Activated CD8-positive, alpha-beta memory T cell treated with anti-CD3 and anti-CD28 coated beads, Interleukin-2, amount 50 U/mL, for 1 hour (primary cell): ENCODE results near the gene ZNF14.
"Not testable (repeated sequence)": the region's sequence is repeated elsewhere in the genome, so short reads cannot be mapped to it uniquely, and the experiment has no call there.

Experiments used
- DNase-seq: peaks from one replicate; pipeline ENCODE4 v3.0.0-alpha.2; 2020; ENCODE audit errors: extremely low read depth

Gene ZNF14

DNA sequence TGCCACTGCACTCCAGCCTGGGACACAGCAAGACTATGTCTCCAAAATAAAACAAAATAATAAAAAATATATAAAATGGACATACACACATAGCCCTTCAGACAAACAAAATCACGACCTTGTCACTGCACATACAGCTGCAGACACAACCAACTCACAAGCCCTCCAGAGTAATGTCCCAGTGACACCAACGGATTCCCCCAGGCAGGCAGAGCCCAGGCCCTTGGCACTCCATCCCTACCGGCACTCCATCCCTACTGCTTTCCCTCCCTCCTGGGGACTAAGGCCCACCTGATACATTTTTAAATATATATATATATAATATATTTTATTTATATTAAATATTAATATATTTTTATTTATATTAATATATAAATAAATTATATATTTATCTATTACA is 45.8 kb downstream of the ZNF14 start:
- DNase-seq = no peak

GRCh38 chr19:19686580-19686979 is 46.3 kb downstream of the ZNF14 start:
- no peak for DNase-seq

DNA sequence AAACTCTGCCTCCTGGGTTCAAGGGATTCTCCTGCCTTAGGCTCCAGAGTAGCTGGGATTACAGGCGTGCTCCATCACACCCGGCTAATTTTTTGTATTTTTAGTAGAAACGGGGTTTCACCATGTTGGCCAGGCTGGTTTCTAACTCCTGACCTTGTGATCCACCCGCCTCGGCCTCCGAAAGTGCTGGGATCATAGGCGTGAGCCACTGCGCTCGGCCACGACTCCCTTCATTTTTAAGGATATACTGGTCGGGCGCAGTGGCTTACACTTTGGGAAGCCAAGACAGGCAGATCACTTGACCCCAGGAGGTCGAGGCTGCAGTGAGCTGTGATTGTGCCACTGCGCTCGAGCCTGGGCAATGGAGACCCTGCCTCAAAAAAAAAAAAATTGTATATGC is 46.8 kb downstream of the ZNF14 start:
- DNase-seq = not testable (repeated sequence)

DNA sequence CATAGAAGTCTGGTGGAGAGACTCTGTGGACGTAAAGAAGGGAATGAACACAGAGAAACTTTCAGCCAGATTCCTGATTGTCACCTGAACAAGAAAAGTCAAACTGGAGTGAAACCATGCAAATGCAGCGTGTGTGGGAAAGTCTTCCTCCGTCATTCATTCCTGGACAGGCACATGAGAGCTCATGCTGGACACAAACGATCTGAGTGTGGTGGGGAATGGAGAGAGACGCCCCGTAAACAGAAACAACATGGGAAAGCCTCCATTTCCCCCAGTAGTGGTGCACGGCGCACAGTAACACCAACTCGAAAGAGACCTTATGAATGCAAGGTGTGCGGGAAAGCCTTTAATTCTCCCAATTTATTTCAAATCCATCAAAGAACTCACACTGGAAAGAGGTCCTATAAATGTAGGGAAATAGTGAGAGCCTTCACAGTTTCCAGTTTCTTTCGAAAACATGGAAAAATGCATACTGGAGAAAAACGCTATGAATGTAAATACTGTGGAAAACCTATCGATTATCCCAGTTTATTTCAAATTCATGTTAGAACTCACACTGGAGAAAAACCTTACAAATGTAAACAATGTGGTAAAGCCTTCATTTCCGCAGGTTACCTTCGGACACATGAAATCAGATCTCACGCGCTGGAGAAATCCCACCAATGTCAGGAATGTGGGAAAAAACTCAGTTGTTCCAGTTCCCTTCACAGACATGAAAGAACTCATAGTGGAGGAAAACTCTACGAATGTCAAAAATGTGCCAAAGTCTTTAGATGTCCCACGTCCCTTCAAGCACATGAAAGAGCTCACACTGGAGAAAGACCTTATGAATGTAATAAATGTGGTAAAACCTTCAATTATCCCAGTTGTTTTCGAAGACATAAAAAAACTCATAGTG is 53.5 kb downstream of the ZNF14 start:
- no peak for DNase-seq

DNA sequence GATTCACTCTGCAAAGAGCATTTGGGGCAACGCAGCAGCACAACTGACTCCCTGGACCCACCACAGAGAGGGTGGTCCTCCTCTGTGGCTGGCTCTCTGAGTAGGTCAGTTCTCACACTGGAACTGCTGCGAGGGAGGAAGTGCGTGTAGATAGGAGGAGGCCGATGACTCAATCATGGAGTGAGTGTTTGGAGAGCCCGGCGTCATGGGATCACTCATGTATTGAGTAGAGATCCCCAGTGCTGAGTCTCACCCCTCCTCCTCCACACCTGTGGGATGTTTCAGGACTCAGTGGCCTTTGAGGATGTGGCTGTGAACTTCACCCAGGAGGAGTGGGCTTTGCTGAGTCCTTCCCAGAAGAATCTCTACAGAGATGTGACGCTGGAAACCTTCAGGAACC is 55.3 kb downstream of the ZNF14 start:
- no peak for DNase-seq

DNA sequence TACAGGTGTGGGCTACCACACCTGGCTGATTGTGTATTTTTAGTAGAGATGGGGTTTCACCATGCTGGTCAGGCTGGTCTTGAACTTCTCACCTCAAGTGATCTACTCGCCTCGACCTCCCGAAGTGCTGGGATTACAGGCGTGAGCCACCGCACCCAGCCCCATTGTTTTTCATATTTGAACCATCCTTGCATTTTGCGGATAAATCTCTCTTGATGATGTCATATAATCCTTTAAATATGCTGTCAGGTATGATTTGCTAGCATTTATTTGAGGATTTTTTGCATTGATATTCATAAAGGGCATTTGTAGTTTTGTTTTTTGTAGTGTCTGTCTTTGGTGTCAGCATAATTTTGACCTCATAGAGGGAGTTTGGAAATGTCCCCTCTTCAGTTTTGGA is 58.6 kb downstream of the ZNF14 start:
- no peak for DNase-seq

GRCh38 chr19:19672816-19673215 is 60.1 kb downstream of the ZNF14 start:
- no peak for DNase-seq

DNA sequence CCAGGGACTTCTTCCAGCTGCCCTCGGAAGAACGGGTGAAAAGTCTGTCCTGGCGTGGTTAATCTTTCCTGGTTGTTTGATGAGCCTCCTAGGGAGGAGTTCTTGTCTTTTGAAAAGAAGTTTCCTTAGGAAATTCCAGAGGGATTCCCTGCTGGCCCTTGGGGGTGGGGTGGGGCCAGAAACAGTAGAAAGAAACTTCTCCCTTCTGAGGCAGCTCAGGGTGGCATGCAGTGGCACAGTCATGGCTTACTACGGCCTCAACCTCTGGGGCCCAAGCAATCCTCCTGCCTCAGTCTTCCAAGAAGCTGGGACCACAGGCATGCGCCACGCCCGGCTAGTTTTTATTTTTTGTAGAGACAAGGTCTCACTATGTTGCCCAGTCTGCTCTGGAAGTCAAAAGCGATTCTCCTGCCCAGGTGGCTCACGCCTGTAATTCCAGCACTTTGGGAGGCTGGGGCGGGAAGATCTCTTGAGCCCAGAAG is 62.8 kb downstream of the ZNF14 start:
- no peak for DNase-seq

GRCh38 chr19:19668230-19669012 is 64.5 kb downstream of the ZNF14 start, which contains the start of gene ZNF101:
Gene ZNF101 (plus strand): TSS chr19:19668839. CDS start chr19:19668964, 125 bp downstream.
- DNase-seq = peak; percentile 83

- not testable (repeated sequence) for DNase-seq
Measured at GRCh38 chr19:19665420-19665948, 67.4 kb downstream of the ZNF14 start.

DNA sequence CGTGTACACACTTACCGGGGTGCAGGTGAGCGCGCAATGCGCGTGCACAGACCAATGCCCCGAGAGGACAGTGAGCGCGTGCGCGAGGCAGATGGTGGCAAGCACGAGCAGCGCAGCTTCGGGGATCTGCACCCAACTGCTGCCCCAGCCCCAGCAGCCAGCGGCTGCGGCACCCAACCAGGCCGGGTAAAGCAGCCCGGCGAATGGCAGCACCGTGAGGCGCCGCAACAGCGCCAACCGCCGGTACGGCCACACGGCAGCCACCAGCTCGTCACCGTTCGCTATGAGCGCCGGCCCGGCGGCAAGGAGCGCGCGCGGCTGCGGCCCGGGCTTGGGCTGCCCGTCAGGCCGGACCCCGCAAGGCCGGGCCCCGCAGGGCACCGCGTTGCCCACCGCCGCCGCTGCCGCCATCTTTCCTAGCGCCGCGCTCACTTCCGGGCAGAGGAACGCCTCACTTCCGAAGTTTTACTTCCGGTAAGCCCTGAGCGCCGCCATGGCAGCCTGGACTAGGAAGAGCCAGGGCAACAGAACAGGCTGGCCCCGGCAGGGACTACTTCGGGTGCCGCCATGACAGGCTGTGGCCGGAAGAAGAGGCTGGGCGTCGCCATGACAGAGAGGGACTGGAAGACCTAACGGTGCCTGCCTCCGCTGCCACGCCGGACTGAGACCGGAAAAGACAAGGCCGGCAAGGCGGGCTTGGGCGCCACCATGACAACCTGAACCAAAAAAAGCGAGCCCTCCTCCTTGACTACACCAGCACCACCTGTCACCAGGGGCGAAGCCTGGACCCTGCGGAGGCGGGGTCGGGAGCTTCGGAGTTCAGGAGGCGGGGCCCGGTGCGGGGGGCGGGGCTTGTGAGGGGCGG is 69.4 kb downstream of the ZNF14 start, which contains the start of gene ATP13A1:
Gene ATP13A1, minus strand, starts transcription at position 421 of the 865 bp plus-strand sequence. Its CDS starts 10 bp downstream, at position 411.
- DNase-seq = peak; percentile 88

- no peak for DNase-seq
Measured at GRCh38 chr19:19662871-19663255, 70.0 kb downstream of the ZNF14 start.

DNA sequence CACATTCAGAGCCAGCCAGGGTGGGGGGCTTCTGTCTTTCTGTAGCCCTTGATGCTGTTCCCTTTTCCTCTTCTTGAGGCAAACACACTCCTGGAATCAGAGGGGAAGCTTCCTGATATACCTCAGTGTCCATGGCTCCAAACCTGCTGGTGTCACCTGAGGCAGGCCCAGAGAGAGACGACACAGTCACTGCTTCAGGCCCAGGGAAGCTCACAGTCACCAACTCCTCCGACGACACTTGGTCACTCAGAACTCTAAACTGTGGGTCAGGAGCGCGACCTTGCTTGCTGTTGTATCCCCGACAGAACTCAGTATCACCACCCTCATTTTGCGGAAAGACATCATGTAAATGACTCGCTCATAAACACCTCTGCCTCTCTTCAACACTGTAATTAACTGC is 70.6 kb downstream of the ZNF14 start:
- DNase-seq = no peak

DNA sequence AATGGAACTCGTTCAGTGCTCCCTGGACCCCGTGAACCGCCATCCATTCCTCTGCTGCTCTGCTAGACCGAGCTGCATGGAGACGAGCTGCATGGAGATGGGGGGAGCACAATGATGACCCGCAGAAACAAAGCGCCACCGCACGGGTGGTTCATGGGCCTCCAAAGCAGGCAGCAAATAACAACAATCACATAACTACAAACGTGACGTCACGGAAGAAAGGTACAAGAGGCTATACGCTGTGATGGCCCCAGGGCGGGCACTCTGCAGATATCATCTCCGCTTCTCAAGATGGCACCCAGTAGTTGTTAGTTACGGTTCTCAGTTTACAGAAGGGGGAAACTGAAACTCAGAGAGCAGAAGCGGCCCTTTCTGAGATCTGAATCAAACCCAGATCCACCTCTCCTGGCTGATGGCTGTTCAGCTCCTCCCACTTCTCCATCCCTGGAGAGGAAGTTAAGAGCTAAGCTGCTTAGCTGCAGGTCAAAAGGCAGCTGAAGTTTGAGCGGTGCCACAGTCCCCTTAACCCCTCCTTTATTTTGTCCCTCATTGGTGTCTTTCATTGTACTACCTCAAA is 71.1 kb downstream of the ZNF14 start:
- DNase-seq = no peak

GRCh38 chr19:19661141-19661674 is 71.7 kb downstream of the ZNF14 start:
- no peak for DNase-seq
